Adrenal gland (tissue), 5 donors: ENCODE measurements around the gene PRLR.

Experiments
- POLR2A ChIP-seq, 2 donors: fragments of 450-650 bp; IDR thresholded peaks; one replicate each; pipeline ENCODE4 v1.6.1; 2017; ENCODE audit warnings: antibody characterized with exemption in 2 of 2, mild to moderate bottlenecking in 2 of 2, moderate library complexity in 1 of 2
- TF ChIP-seq, protein P1 (sequence below), 6 experiments: fragments of 450-650 bp in 4 of 6; fragments of 200-600 bp in 2 of 6; sonication (generic) in 1 of 6; IDR thresholded peaks; 1 replicate in 5 of 6; 2 replicates in 1 of 6; pipeline versions ENCODE4 v1.5.1 to v1.8.0; 2016 to 2021; ENCODE audit warnings: antibody characterized with exemption in 6 of 6, mild to moderate bottlenecking in 2 of 6, moderate library complexity in 1 of 6
- donor health status: DM: no; HTN: no; CAD: no.

DNA sequence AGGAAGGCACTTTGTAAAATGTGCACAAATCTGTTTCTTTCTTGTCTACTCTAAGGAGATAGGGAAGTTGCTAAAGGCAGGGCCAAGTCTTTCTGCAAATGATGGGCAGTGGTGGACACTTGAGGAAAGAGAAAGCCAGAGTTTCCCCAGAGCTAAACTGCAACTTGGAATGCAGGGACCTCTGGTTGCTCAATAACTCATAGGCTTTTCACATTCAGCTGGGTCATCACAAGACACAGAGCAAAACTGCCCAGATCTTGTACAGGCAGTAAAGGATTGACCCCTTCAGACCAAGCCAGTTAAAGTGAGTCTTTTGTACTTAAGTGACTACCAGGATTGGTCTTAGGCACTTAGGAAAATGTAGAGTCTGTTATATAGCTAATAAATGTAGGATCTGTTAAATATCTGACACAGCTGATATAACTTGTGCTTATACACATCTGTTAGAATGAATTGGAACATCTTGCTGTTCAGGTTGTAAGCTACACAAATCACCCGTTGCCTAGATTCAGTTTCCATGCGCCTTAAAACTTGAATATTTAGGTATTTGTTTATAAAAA lies 169.0 kb downstream of the PRLR start:
- TF ChIP-seq, protein P1, sequence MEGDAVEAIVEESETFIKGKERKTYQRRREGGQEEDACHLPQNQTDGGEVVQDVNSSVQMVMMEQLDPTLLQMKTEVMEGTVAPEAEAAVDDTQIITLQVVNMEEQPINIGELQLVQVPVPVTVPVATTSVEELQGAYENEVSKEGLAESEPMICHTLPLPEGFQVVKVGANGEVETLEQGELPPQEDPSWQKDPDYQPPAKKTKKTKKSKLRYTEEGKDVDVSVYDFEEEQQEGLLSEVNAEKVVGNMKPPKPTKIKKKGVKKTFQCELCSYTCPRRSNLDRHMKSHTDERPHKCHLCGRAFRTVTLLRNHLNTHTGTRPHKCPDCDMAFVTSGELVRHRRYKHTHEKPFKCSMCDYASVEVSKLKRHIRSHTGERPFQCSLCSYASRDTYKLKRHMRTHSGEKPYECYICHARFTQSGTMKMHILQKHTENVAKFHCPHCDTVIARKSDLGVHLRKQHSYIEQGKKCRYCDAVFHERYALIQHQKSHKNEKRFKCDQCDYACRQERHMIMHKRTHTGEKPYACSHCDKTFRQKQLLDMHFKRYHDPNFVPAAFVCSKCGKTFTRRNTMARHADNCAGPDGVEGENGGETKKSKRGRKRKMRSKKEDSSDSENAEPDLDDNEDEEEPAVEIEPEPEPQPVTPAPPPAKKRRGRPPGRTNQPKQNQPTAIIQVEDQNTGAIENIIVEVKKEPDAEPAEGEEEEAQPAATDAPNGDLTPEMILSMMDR (IDR thresholded peaks at IDR 0.05) = no peak
- TF ChIP-seq POLR2A (IDR thresholded peaks at IDR 0.05) = no peak
